Liver (tissue), 9 donors: ENCODE measurements around the gene RBPJ. TPM values are rescaled to one million over a fixed set of nuclear protein-coding genes. Genes with fewer than 3 reads are reported as not detected.

Experiments used
- DNase-seq: peaks from one replicate; pipeline ENCODE4 v3.0.0-alpha.2; 2017; ENCODE audit warnings: low spot score
- H3K27ac ChIP-seq, 2 donors: one replicate each; pipeline ENCODE4 v1.7.0; 2013; ENCODE audit warnings: inconsistent platforms in 2 of 2, low read length in 2 of 2, control low read depth in 1 of 2, low read depth in 1 of 2, mild to moderate bottlenecking in 1 of 2
- H3K27me3 ChIP-seq, 4 donors: one replicate each; pipeline versions ENCODE4 v1.6.1 to v1.7.0; 2013; ENCODE audit warnings: low read length in 3 of 4, inconsistent platforms in 1 of 4, mild to moderate bottlenecking in 1 of 4, moderate library complexity in 1 of 4; ENCODE audit not compliant: control insufficient read depth in 4 of 4, insufficient read depth in 4 of 4
- H3K36me3 ChIP-seq, 4 donors: one replicate each; pipeline versions ENCODE4 v1.6.1 to v1.7.0; 2013; ENCODE audit warnings: low read length in 3 of 4, mild to moderate bottlenecking in 3 of 4, low read depth in 1 of 4, moderate library complexity in 1 of 4; ENCODE audit not compliant: control insufficient read depth in 4 of 4, insufficient read depth in 3 of 4
- H3K4me1 ChIP-seq, 4 donors: one replicate each; pipeline versions ENCODE4 v1.6.1 to v1.7.0; 2013; ENCODE audit warnings: low read length in 3 of 4, mild to moderate bottlenecking in 3 of 4, moderate library complexity in 1 of 4; ENCODE audit not compliant: control insufficient read depth in 4 of 4, insufficient read depth in 4 of 4
- H3K4me3 ChIP-seq, 3 donors: one replicate each; pipeline versions ENCODE4 v1.6.1 to v1.7.0; 2013; ENCODE audit warnings: low read length in 3 of 3, control low read depth in 1 of 3, low read depth in 1 of 3, mild to moderate bottlenecking in 1 of 3
- H3K9ac ChIP-seq, 2 donors: one replicate each; pipeline ENCODE4 v1.7.0; 2013; ENCODE audit warnings: low read length in 2 of 2, mild to moderate bottlenecking in 2 of 2, moderate library complexity in 2 of 2, control low read depth in 1 of 2, low read depth in 1 of 2
- H3K9me3 ChIP-seq, 4 donors: one replicate each; pipeline versions ENCODE4 v1.6.1 to v1.7.0; 2013; ENCODE audit warnings: low read length in 3 of 4; ENCODE audit not compliant: control insufficient read depth in 4 of 4
- EGR1 ChIP-seq, 2 donors: IDR thresholded peaks; 2 replicates each; pipeline ENCODE4 v1.6.1; 2016 to 2018; ENCODE audit warnings: antibody characterized with exemption in 2 of 2, low read depth in 2 of 2
- FOXA1 ChIP-seq: IDR thresholded peaks from 2 replicates; pipeline ENCODE4 v1.6.1; 2016; ENCODE audit warnings: antibody characterized with exemption
- FOXA2 ChIP-seq: IDR thresholded peaks from 2 replicates; pipeline ENCODE4 v1.6.1; 2016; ENCODE audit warnings: antibody characterized with exemption
- GABPA ChIP-seq, 2 donors: IDR thresholded peaks in 1 of 2; conservative IDR thresholded peaks in 1 of 2; 2 replicates each; pipeline ENCODE4 v1.6.1; 2016; ENCODE audit warnings: antibody characterized with exemption in 2 of 2, mild to moderate bottlenecking in 1 of 2, moderate library complexity in 1 of 2
- HNF4A ChIP-seq, 2 donors: conservative IDR thresholded peaks; 2 replicates each; pipeline ENCODE4 v1.6.1; 2016; ENCODE audit warnings: antibody characterized with exemption in 2 of 2, mild to moderate bottlenecking in 2 of 2
- HNF4G ChIP-seq: IDR thresholded peaks from 2 replicates; pipeline ENCODE4 v1.6.1; 2016; ENCODE audit warnings: antibody characterized with exemption
- JUND ChIP-seq, 2 donors: IDR thresholded peaks; 2 replicates each; pipeline ENCODE4 v1.6.1; 2016; ENCODE audit warnings: antibody characterized with exemption in 2 of 2
- MAX ChIP-seq: IDR thresholded peaks from 2 replicates; pipeline ENCODE4 v1.6.1; 2016; ENCODE audit warnings: antibody characterized with exemption
- NR2F2 ChIP-seq: IDR thresholded peaks from 2 replicates; pipeline ENCODE4 v1.6.1; 2016; ENCODE audit warnings: antibody characterized with exemption
- RAD21 ChIP-seq, 2 donors: IDR thresholded peaks; 2 replicates each; pipeline ENCODE4 v1.6.1; 2016; ENCODE audit warnings: antibody characterized with exemption in 2 of 2, mild to moderate bottlenecking in 2 of 2
- RXRA ChIP-seq, 2 donors: IDR thresholded peaks; 2 replicates each; pipeline ENCODE4 v1.6.1; 2017 to 2018; ENCODE audit warnings: antibody characterized with exemption in 2 of 2, mild to moderate bottlenecking in 1 of 2
- SP1 ChIP-seq: IDR thresholded peaks from 2 replicates; pipeline ENCODE4 v1.6.1; 2018; ENCODE audit warnings: antibody characterized with exemption, mild to moderate bottlenecking
- TAF1 ChIP-seq: conservative IDR thresholded peaks from 2 replicates; pipeline ENCODE4 v1.6.1; 2016; ENCODE audit warnings: antibody characterized with exemption, mild to moderate bottlenecking
- YY1 ChIP-seq: IDR thresholded peaks from 2 replicates; pipeline ENCODE4 v1.6.1; 2016; ENCODE audit warnings: antibody characterized with exemption, mild to moderate bottlenecking
- WGBS: extraction: QIAGEN DNeasy Blood & Tissue Kit; methylation state at CpG from one replicate; pipeline ENCODE4 v1.1.7; 2013; 5-methylcytosine and 5-hydroxymethylcytosine counted together
- polyA plus RNA-seq, 2 donors: library from polyadenylated mRNA; stranded (reverse) in 1 of 2; unstranded in 1 of 2; fragments of 200-250 nt in 1 of 2; fragments of >200 nt in 1 of 2; fragmentation: Nextera tagmentation in 1 of 2; extraction: Ambion mirVana in 1 of 2; gene quantifications; one replicate each; pipeline versions ENCODE4 v1.2.1 to v1.2.3, GENCODE V29; 2013 to 2015
- total RNA-seq, 2 donors: library from RNA; depleted of rRNA; stranded (reverse); fragments of >200 nt; gene quantifications; one replicate each; pipeline ENCODE4 v1.2.3, GENCODE V29; 2014
- TF ChIP-seq, protein P1 (sequence below): IDR thresholded peaks from 2 replicates; pipeline ENCODE4 v1.6.1; 2016; ENCODE audit warnings: antibody characterized with exemption
- TF ChIP-seq, protein P2 (sequence below): IDR thresholded peaks from 2 replicates; pipeline ENCODE4 v1.6.1; 2016; ENCODE audit warnings: antibody characterized with exemption, mild to moderate bottlenecking
- TF ChIP-seq, protein P3 (sequence below): IDR thresholded peaks from 2 replicates; pipeline ENCODE4 v1.6.1; 2016; ENCODE audit warnings: antibody characterized with exemption
- TF ChIP-seq, protein P4 (sequence below): fragments of 150-350 bp; IDR thresholded peaks from 2 replicates; pipeline ENCODE4 v1.5.1; 2017; ENCODE audit warnings: improper control_type of control experiment, low read depth, low read length; ENCODE audit not compliant: missing input control
- donor health status: healthy.
- donor health status: healthy.
- donor health status: healthy.
- donor health status: healthy.
- donor health status: healthy.

The RBPJ gene
- total and polyA plus RNA-seq, 4 donors: 8.0 to 32.2 (median 22.9) TPM

GRCh38 chr4:26271703-26272102, 49.1 kb upstream of the RBPJ start:
- 91% methylated on average over 5 of the region's 5 CpGs for WGBS

DNA sequence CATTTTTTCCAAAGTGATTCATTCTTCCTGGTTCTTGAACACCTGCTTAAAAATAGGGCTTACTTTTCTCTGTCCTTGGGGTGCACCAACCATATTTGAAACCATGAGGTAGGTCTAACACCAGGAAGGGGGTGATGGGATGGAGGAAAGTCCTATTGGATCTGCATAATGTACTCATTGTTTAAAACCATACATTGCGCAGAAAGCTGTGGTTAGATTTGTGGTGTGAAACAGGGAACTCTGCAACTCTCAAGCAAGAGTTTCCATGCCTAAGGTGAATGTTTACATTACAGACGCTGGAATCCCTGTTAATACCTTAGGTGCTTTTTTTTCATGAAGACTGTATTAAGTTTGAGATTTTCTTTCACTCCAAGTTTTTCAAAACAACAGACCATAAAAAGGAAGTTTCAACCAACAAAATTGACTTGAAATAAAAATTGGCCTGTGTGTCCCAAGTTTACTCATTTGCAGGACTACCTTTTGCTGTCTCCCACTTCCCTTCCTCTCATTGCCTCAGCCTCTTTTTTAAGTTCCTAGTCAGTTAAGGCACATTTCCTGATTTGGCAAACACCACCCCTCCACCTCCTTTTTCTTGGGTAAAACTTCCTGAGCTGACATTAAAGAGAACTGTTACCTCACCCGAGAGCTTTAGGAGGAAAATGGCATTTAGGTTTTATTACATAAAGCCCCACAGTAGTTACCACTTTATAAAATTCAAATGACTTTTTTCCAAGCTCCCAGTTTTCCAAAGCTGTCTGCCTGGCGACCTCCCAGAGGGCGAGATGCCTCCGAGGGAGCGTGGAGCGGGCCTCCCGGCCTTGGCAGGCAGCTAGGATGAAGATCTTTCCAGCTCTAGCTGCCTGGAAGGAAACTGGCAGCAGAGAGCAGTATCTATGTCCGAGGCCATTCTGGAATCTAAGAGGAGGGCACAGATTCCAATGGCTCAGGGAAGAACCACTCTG, 47.9 kb upstream of the RBPJ start:
- DNase-seq: no peak
- no peak overlapping the region for H3K4me3 ChIP-seq
- 69% methylated on average over 10 of the region's 10 CpGs for WGBS
- H3K27ac ChIP-seq: peak overlapping the region in 1 of 2 donors; percentile 6
- no peaks in the 10 kb centered on the region for H3K4me1 ChIP-seq
- peaks cover 0 to 2% (median 0%) of the 10 kb centered on the region in 4 donors for H3K27me3 ChIP-seq
- H3K9ac ChIP-seq: no peak overlapping the region
- no peaks in the 10 kb centered on the region for H3K36me3 ChIP-seq
- no peaks in the 10 kb centered on the region for H3K9me3 ChIP-seq
- TF ChIP-seq, protein P1, sequence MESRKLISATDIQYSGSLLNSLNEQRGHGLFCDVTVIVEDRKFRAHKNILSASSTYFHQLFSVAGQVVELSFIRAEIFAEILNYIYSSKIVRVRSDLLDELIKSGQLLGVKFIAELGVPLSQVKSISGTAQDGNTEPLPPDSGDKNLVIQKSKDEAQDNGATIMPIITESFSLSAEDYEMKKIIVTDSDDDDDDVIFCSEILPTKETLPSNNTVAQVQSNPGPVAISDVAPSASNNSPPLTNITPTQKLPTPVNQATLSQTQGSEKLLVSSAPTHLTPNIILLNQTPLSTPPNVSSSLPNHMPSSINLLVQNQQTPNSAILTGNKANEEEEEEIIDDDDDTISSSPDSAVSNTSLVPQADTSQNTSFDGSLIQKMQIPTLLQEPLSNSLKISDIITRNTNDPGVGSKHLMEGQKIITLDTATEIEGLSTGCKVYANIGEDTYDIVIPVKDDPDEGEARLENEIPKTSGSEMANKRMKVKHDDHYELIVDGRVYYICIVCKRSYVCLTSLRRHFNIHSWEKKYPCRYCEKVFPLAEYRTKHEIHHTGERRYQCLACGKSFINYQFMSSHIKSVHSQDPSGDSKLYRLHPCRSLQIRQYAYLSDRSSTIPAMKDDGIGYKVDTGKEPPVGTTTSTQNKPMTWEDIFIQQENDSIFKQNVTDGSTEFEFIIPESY: no peak
- TF ChIP-seq YY1 (no peak), HNF4A (conservative IDR thresholded peaks at IDR 0.05) (no peak), EGR1 (IDR thresholded peaks at IDR 0.05; ENCODE audit: low read depth in 2 of 2) (no peak), JUND (IDR thresholded peaks at IDR 0.05) (no peak), RXRA (IDR thresholded peaks at IDR 0.05) (no peak), FOXA2 (no peak), MAX (no peak), RAD21 (IDR thresholded peaks at IDR 0.05) (no peak), HNF4G (no peak)
- TF ChIP-seq, protein P2, sequence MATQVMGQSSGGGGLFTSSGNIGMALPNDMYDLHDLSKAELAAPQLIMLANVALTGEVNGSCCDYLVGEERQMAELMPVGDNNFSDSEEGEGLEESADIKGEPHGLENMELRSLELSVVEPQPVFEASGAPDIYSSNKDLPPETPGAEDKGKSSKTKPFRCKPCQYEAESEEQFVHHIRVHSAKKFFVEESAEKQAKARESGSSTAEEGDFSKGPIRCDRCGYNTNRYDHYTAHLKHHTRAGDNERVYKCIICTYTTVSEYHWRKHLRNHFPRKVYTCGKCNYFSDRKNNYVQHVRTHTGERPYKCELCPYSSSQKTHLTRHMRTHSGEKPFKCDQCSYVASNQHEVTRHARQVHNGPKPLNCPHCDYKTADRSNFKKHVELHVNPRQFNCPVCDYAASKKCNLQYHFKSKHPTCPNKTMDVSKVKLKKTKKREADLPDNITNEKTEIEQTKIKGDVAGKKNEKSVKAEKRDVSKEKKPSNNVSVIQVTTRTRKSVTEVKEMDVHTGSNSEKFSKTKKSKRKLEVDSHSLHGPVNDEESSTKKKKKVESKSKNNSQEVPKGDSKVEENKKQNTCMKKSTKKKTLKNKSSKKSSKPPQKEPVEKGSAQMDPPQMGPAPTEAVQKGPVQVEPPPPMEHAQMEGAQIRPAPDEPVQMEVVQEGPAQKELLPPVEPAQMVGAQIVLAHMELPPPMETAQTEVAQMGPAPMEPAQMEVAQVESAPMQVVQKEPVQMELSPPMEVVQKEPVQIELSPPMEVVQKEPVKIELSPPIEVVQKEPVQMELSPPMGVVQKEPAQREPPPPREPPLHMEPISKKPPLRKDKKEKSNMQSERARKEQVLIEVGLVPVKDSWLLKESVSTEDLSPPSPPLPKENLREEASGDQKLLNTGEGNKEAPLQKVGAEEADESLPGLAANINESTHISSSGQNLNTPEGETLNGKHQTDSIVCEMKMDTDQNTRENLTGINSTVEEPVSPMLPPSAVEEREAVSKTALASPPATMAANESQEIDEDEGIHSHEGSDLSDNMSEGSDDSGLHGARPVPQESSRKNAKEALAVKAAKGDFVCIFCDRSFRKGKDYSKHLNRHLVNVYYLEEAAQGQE: no peak
- TF ChIP-seq, protein P3, sequence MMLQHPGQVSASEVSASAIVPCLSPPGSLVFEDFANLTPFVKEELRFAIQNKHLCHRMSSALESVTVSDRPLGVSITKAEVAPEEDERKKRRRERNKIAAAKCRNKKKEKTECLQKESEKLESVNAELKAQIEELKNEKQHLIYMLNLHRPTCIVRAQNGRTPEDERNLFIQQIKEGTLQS: no peak

More at GRCh38 chr4:26271703-26272102, 49.1 kb upstream of the RBPJ start:
- Histone ChIP-seq H3K36me3 (no peaks in the 10 kb centered on the region), H3K9ac (no peak overlapping the region), H3K4me3 (no peak overlapping the region), H3K9me3 (no peaks in the 10 kb centered on the region), H3K27me3 (peaks cover 0 to 2% (median 0%) of the 10 kb centered on the region in 4 donors), H3K4me1 (no peaks in the 10 kb centered on the region), H3K27ac (no peak overlapping the region)
- TF ChIP-seq YY1 (no peak), EGR1 (IDR thresholded peaks at IDR 0.05; ENCODE audit: low read depth in 2 of 2) (no peak), HNF4G (no peak), NR2F2 (no peak), SP1 (no peak), HNF4A (conservative IDR thresholded peaks at IDR 0.05) (no peak), FOXA2 (no peak), RXRA (IDR thresholded peaks at IDR 0.05) (no peak), GABPA (IDR thresholded peaks at IDR 0.05 in 1 of 2, conservative IDR thresholded peaks at IDR 0.05 in 1 of 2) (no peak), FOXA1 (no peak), TAF1 (no peak), MAX (no peak), RAD21 (IDR thresholded peaks at IDR 0.05) (no peak), JUND (IDR thresholded peaks at IDR 0.05) (no peak)
- TF ChIP-seq, protein P4, sequence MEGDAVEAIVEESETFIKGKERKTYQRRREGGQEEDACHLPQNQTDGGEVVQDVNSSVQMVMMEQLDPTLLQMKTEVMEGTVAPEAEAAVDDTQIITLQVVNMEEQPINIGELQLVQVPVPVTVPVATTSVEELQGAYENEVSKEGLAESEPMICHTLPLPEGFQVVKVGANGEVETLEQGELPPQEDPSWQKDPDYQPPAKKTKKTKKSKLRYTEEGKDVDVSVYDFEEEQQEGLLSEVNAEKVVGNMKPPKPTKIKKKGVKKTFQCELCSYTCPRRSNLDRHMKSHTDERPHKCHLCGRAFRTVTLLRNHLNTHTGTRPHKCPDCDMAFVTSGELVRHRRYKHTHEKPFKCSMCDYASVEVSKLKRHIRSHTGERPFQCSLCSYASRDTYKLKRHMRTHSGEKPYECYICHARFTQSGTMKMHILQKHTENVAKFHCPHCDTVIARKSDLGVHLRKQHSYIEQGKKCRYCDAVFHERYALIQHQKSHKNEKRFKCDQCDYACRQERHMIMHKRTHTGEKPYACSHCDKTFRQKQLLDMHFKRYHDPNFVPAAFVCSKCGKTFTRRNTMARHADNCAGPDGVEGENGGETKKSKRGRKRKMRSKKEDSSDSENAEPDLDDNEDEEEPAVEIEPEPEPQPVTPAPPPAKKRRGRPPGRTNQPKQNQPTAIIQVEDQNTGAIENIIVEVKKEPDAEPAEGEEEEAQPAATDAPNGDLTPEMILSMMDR: no peak
- TF ChIP-seq, protein P1: no peak
- no peak for DNase-seq
